Mesothelial cell of epicardium (in vitro differentiated cells): ENCODE data around the gene RASGRF2. TPM values are rescaled to one million over a fixed set of nuclear protein-coding genes. Genes with fewer than 3 reads are reported as not detected.

Source experiments
- DNase-seq, 2 experiments: peaks; one replicate each; pipeline ENCODE4 v3.0.0; 2021; ENCODE audit warnings: low spot score in 2 of 2; ENCODE audit not compliant: unreplicated experiment in 2 of 2
- H3K27ac Mint-ChIP-seq: 2 replicates; pipeline ENCODE4 v1.8.0; 2021; ENCODE audit warnings: mixed read lengths
- H3K27me3 Mint-ChIP-seq: 2 replicates; pipeline ENCODE4 v1.8.0; 2021; ENCODE audit warnings: low read depth, mixed read lengths
- H3K36me3 Mint-ChIP-seq: 2 replicates; pipeline ENCODE4 v1.8.0; 2021; ENCODE audit warnings: mixed read lengths
- H3K4me1 Mint-ChIP-seq: 2 replicates; pipeline ENCODE4 v1.8.0; 2021; ENCODE audit warnings: mixed read lengths
- H3K4me3 Mint-ChIP-seq: 2 replicates; pipeline ENCODE4 v1.8.0; 2021; ENCODE audit warnings: mild to moderate bottlenecking, moderate library complexity, mixed read lengths
- H3K9me3 Mint-ChIP-seq: 2 replicates; pipeline ENCODE4 v1.8.0; 2021; ENCODE audit warnings: mixed read lengths
- total RNA-seq: library from RNA; stranded (reverse); gene quantifications from 3 replicates; pipeline ENCODE4 v1.2.1, GENCODE V29; 2021
- TF ChIP-seq, protein P1 (sequence below): fragments of 200-600 bp; sonication (generic); IDR thresholded peaks from one replicate; pipeline ENCODE4 v1.5.0; 2021; ENCODE audit warnings: antibody characterized with exemption; ENCODE audit not compliant: unreplicated experiment

The RASGRF2 gene
- total RNA-seq, 1 donor from 2014 or later = 5.7 TPM

DNA sequence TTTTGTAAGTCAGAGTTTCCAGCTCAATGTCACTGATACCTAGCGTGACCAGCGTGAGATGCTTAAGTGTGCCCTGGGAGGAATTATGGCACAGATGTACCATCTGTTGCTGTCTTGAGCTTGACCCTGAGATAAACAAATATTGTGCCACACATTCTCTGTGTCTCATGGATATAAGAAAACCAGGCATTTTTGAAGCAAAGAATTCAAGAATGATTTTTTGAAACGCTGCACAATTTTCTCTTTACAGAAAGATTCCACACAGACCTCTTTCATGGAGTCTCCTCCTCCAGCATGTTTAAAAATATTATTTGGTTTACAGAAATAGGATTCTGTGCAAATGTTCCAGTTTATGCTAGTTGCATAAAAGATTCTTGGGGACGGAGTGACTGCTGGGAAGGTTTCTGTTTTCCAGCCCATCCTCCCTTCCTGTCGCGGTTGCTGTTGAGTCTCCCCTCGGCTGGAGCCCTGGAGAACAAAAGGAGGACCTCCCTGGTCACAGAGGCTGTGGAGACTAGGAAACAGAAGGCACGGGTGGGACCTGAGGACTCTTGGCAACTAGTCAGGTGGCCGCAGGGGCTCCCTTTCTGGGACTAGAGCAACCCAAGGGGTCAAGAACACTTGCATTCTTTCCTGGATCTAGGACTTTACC lies 120.8 kb downstream of the RASGRF2 start:
- H3K36me3 Mint-ChIP-seq = peaks cover 8% of the 10 kb centered on the region
- TF ChIP-seq, protein P1, sequence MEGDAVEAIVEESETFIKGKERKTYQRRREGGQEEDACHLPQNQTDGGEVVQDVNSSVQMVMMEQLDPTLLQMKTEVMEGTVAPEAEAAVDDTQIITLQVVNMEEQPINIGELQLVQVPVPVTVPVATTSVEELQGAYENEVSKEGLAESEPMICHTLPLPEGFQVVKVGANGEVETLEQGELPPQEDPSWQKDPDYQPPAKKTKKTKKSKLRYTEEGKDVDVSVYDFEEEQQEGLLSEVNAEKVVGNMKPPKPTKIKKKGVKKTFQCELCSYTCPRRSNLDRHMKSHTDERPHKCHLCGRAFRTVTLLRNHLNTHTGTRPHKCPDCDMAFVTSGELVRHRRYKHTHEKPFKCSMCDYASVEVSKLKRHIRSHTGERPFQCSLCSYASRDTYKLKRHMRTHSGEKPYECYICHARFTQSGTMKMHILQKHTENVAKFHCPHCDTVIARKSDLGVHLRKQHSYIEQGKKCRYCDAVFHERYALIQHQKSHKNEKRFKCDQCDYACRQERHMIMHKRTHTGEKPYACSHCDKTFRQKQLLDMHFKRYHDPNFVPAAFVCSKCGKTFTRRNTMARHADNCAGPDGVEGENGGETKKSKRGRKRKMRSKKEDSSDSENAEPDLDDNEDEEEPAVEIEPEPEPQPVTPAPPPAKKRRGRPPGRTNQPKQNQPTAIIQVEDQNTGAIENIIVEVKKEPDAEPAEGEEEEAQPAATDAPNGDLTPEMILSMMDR = no peak
- DNase-seq = no peak
- no peaks in the 10 kb centered on the region for H3K27me3 Mint-ChIP-seq
- H3K27ac Mint-ChIP-seq = no peak overlapping the region
- H3K4me3 Mint-ChIP-seq = no peak overlapping the region
- H3K9me3 Mint-ChIP-seq = peaks cover 15% of the 10 kb centered on the region
- no peaks in the 10 kb centered on the region for H3K4me1 Mint-ChIP-seq

DNA sequence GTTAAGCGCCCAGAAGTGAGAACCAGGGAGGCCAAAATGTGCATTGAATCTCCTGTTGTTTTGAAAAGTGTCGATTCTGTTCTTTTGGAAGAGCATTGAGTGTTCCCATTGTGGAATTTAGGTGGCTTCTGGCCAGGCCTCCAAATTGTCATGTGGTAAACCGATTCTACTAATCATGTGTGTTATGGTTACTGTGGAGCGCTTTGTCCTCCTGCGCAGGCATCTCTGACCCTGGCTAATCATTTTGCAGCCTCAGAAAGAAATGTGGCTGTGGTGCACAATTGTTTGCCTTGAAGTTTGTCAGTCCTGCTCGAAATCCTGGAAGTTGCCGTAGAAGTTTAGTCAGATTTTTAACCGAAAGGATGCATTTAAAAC lies 121.3 kb downstream of the RASGRF2 start:
- TF ChIP-seq, protein P1 = no peak
- DNase-seq = no peak
- H3K4me3 Mint-ChIP-seq = no peak overlapping the region
- H3K36me3 Mint-ChIP-seq = peaks cover 9% of the 10 kb centered on the region
- no peaks in the 10 kb centered on the region for H3K27me3 Mint-ChIP-seq
- H3K9me3 Mint-ChIP-seq = peaks cover 15% of the 10 kb centered on the region
- H3K4me1 Mint-ChIP-seq = no peaks in the 10 kb centered on the region
- H3K27ac Mint-ChIP-seq = no peak overlapping the region

DNA sequence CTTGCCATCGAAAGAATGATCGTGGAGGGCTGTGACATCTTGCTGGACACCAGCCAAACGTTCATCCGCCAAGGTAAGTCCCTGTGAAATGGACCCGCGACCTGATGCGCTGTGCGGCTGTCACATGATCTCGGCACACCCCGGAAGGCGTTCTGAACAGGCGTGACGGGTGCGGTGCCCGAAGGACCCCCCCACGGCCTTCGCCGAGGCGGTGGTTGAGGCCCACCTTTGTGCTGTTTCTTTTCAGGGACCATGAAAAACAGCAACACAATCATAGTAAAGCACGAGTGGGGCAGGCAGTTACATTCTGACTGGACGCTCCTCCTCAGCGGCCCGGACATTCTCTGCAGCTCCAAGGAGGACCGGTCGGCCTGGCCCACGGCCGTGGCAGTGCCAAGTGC lies 126.7 kb downstream of the RASGRF2 start:
- Mint-ChIP-seq H3K27ac (no peak overlapping the region), H3K4me1 (no peaks in the 10 kb centered on the region), H3K36me3 (peaks cover 5% of the 10 kb centered on the region), H3K27me3 (no peaks in the 10 kb centered on the region), H3K9me3 (no peaks in the 10 kb centered on the region), H3K4me3 (no peak overlapping the region)
- TF ChIP-seq, protein P1 = no peak
- DNase-seq = no peak

DNA sequence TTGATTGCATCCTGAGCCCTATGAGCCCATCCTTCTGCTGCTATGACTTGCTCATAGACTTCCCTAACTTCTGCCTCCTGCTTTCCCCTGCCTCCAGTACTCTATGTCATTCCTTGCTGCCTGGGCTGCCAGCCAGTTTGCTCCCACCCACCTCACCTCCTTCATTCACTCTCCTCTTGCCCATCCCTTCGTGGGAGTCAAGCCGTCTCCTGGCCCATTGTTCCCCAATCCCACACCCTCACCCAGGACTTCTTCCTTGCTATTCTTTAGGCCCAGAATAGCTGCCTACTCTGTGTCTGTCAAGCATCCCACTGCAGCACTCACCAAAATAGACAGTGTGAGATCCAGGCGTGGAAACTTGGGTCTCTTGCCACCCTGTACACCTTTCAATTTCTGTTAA lies 131.0 kb downstream of the RASGRF2 start:
- Mint-ChIP-seq H3K9me3 (no peaks in the 10 kb centered on the region), H3K4me1 (no peaks in the 10 kb centered on the region), H3K36me3 (peaks cover 5% of the 10 kb centered on the region), H3K27ac (no peak overlapping the region), H3K4me3 (no peak overlapping the region), H3K27me3 (no peaks in the 10 kb centered on the region)
- DNase-seq = no peak
- TF ChIP-seq, protein P1 = no peak

DNA sequence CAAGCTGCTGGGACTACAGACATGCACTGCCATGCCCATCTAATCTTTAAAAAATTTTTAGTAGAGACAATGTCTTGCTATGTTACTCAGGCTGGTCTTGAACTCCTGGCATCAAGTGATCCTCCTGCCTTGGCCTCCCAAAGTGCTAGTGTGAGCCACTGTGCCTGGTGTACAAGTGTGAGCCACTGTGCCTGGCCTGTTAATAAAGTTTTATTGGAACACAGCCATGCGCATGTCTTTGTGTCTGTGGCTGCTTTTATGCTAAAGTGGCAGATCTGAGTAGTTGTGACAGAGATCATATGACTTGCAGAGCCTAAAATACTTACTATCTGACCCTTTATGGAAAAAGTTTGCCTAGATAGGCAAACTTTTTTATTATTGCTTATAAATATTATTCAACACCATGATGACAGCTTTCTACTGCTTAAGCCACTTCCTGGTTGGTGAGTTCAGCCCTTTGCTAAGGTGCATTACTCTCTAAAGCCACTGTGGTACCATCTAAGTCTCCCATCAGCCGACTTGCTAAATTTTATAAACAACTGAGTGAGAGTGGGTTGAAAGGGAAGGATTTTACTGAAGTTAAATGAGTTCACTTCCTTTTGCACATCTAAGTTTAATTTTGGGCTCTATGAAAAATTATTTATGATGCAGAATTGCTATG lies 133.5 kb downstream of the RASGRF2 start:
- H3K36me3 Mint-ChIP-seq = no peaks in the 10 kb centered on the region
- H3K4me3 Mint-ChIP-seq = no peak overlapping the region
- no peak for DNase-seq
- no peaks in the 10 kb centered on the region for H3K27me3 Mint-ChIP-seq
- H3K27ac Mint-ChIP-seq = no peak overlapping the region
- no peaks in the 10 kb centered on the region for H3K9me3 Mint-ChIP-seq
- TF ChIP-seq, protein P1 = no peak
- H3K4me1 Mint-ChIP-seq = no peaks in the 10 kb centered on the region
